Left lung (tissue), 10 donors: ENCODE results near the gene SEMA4B. TPM values are rescaled to one million over a fixed set of nuclear protein-coding genes. Genes with fewer than 3 reads are reported as not detected.
"Not testable (repeated sequence)": the region's sequence is repeated elsewhere in the genome, so short reads cannot be mapped to it uniquely, and the experiment has no call there.

Source experiments
- ATAC-seq: fragments of 200-7000 bp; cut with Tn5 transposase; one replicate; pipeline ENCODE4 v1.9.1; 2020; ENCODE audit warnings: moderate library complexity
- DNase-seq, 4 donors: peaks; one replicate each; pipeline ENCODE4 v3.0.0-alpha.2; 2013 to 2020
- H3K27ac ChIP-seq, 2 donors: fragments of 200-600 bp; sonication (generic) in 1 of 2; one replicate each; pipeline versions ENCODE4 v1.5.0 to v1.8.0; 2020 to 2021
- H3K27me3 ChIP-seq, 2 donors: fragments of 200-600 bp; sonication (generic) in 1 of 2; one replicate each; pipeline versions ENCODE4 v1.5.0 to v1.8.0; 2020 to 2021
- H3K36me3 ChIP-seq, 2 donors: fragments of 200-600 bp; sonication (generic) in 1 of 2; one replicate each; pipeline versions ENCODE4 v1.5.0 to v1.8.0; 2020 to 2021
- H3K4me1 ChIP-seq, 2 donors: fragments of 200-600 bp; one replicate each; pipeline ENCODE4 v1.8.0; 2021
- H3K4me3 ChIP-seq, 2 donors: fragments of 200-600 bp; sonication (generic) in 1 of 2; one replicate each; pipeline versions ENCODE4 v1.5.0 to v1.8.0; 2020 to 2021; ENCODE audit warnings: mild to moderate bottlenecking in 1 of 2
- H3K9me3 ChIP-seq, 2 donors: fragments of 200-600 bp; sonication (generic) in 1 of 2; one replicate each; pipeline versions ENCODE4 v1.5.0 to v1.8.0; 2020 to 2021
- CTCF ChIP-seq, 2 donors: fragments of 200-600 bp; sonication (generic) in 1 of 2; IDR thresholded peaks; one replicate each; pipeline versions ENCODE4 v1.5.0 to v1.8.0; 2021; ENCODE audit warnings: antibody characterized with exemption in 2 of 2
- intact Hi-C, 2 donors: fragments of 100-400 bp; cut with DNase I; formaldehyde crosslinking; loops; one replicate each; pipeline versions ENCODE4 v1.11.2 to v1.14.2; 2022
- polyA plus RNA-seq, 6 donors: library from polyadenylated mRNA; unstranded; fragments of 120-200 nt; gene quantifications; one replicate each; pipeline ENCODE4 v1.2.1, GENCODE V29; 2013; ENCODE audit not compliant: insufficient read length in 6 of 6
- total RNA-seq, 2 donors: library from RNA; stranded (reverse); fragmentation: NEBNext Ultra II Directional; extraction: Animal tissue kit (Norgen Biotek cat#: 25700); gene quantifications; one replicate each; pipeline ENCODE4 v1.2.1, GENCODE V29; 2021
- donor health status: DM: no; HTN: yes; CAD: no.
- donor health status: DM: no; HTN: no; CAD: no.

The SEMA4B gene
- total and polyA plus RNA-seq, 8 donors = 22.8 to 66.7 (median 26.6) TPM

GRCh38 chr15:90266485-90266884, 65.4 kb downstream of the SEMA4B start:
- Histone ChIP-seq H3K27me3 (no peaks in the 10 kb centered on the region), H3K4me3 (peak overlapping the region; percentile 70 to 91), H3K27ac (peak overlapping the region; percentile 97 to 98), H3K36me3 (peaks cover 0 to 34% of the 10 kb centered on the region in 2 donors), H3K4me1 (peaks cover 29 to 60% of the 10 kb centered on the region in 2 donors), H3K9me3 (no peaks in the 10 kb centered on the region)
- TF ChIP-seq CTCF (IDR thresholded peaks at IDR 0.05) = no peak
- ATAC-seq (no peak), DNase-seq (no peak)
- intact Hi-C loops = no loop called here

DNA sequence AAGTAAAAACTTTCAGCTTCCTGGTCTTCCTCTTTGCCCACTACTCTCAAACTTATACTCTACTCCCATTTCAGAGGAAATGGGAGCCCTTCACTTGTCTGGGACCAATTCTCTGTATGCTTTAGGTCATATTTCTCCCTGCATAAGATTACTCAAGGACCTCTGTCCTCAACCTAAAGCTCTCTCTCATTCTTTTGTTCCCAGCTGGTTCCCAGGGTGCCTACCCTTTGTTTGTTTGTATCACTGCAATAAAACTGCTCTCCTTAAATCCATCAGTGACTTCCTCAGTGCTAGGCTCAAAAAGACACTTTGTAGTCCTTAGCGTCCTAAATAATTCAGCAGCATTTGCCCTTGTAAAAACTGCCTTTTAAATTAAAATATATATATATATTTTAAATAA, 67.3 kb downstream of the SEMA4B start:
- Histone ChIP-seq H3K4me1 (peaks cover 29 to 67% of the 10 kb centered on the region in 2 donors), H3K36me3 (peaks cover 0 to 53% of the 10 kb centered on the region in 2 donors), H3K27ac (no peak overlapping the region), H3K4me3 (peak overlapping the region in 1 of 2 donors; percentile 91), H3K9me3 (no peaks in the 10 kb centered on the region), H3K27me3 (no peaks in the 10 kb centered on the region)
- intact Hi-C loops = no loop called here
- no peak for TF ChIP-seq CTCF (IDR thresholded peaks at IDR 0.05)
- ATAC-seq (no peak), DNase-seq (no peak)

DNA sequence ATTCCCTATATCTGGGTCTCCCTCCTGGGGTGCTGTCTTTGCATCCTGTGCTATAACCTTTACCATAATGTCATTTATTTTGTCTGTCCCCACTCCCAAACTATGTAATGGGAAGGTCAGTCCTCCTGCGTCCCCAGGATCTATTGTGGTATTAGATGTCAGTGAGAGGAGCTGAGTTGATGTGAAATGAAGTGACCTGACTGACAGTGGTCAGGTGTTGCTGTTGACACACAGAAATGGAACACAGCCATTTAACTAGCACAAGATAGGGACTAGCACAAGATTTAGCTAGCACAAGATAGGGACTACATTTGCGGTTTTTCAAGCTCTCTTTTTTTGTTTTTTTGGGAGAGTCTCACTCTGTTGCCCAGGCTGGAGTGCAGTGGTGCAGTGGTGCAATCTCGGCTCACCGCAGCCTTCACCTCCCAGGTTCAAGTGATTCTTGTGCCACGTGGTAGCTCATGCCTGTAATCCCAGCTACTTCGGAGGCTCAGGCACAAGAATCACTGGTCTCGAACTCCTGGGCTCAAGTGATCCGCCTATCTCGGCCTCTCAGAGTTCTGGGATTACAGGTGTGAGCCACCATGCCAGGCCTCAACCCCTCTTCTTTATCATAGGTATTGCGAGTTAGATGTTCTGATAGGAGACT, 69.5 kb downstream of the SEMA4B start:
- no peak overlapping the region for H3K27ac ChIP-seq
- H3K4me3 ChIP-seq = no peak overlapping the region
- no peaks in the 10 kb centered on the region for H3K27me3 ChIP-seq
- no peak for TF ChIP-seq CTCF (IDR thresholded peaks at IDR 0.05)
- no peaks in the 10 kb centered on the region for H3K9me3 ChIP-seq
- H3K4me1 ChIP-seq = peaks cover 26 to 56% of the 10 kb centered on the region in 2 donors
- intact Hi-C loops = no loop called here
- ATAC-seq = no peak
- peaks cover 0 to 75% of the 10 kb centered on the region in 2 donors for H3K36me3 ChIP-seq
- DNase-seq = no peak

DNA sequence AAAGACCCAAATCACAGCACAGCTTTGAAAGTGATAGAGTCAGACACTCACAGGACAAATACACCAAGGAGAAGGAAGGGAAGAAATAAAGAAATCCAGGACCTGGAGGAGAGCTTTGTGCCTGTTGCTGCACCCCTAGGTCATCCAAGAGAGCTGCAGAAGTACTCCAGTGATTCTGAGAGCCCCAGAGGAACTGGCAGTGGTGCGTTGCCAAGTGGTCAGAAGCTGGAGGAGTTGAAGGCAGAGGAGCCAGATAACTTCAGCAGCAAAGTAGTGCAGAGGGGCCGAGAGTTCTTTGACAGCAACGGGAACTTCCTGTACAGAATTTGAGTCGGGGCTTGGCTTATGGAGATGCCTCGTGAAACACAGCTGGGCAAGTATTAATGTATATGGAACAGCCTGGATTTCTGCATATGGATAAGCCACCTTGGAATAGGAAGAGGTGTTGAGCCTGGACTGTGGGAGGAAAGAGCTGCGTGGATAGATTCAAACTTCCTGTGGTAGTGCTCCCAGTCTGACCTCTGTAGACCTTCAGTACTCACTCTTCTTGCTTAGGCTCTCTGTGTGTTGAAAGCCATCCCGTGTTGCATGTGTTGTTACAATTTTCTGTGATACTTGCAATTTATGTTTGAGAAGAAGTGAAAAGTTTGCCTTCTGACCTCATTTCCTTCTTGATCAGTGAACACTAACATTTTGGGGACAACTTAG, 70.5 kb downstream of the SEMA4B start:
- peaks cover 26 to 54% of the 10 kb centered on the region in 2 donors for H3K4me1 ChIP-seq
- H3K27ac ChIP-seq = no peak overlapping the region
- H3K27me3 ChIP-seq = no peaks in the 10 kb centered on the region
- H3K9me3 ChIP-seq = no peaks in the 10 kb centered on the region
- no peak for TF ChIP-seq CTCF (IDR thresholded peaks at IDR 0.05)
- H3K4me3 ChIP-seq = no peak overlapping the region
- H3K36me3 ChIP-seq = peaks cover 0 to 75% of the 10 kb centered on the region in 2 donors
- DNase-seq = no peak
- intact Hi-C loops = no loop called here
- no peak for ATAC-seq

DNA sequence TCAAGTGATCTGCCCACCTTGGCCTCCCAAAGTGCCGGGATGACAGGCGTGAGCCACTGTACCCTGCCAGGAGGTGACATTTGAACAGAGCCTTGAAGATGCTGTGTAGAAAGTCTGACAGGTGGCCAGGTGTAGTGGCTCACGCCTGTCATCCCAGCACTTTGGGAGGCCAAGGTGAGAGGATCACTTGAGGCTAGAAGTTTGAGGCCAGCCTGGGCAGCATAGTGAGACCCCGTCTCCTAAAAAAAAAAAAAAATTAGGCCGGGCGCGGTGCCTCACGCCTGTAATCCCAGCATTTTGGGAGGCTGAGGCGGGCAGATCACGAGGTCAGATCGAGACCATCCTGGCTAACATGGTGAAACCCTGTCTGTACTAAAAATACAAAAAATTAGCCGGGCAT, 77.3 kb downstream of the SEMA4B start:
- peaks cover 0 to 22% of the 10 kb centered on the region in 2 donors for H3K36me3 ChIP-seq
- H3K27me3 ChIP-seq, H3K4me1 ChIP-seq, intact Hi-C loops, ATAC-seq, H3K4me3 ChIP-seq, DNase-seq, H3K9me3 ChIP-seq, H3K27ac ChIP-seq: not testable (repeated sequence)

Other genes with a start within 250 kb of the SEMA4B start
- 10 to 100 TPM; 46.2 to 53.7 TPM for gene ZNF710, start 200.0 kb upstream of the SEMA4B start, total RNA-seq
- 10 to 100 TPM; 27.9 to 43.9 (median 33.6) TPM for gene ZNF710, start 200.0 kb upstream of the SEMA4B start, polyA plus RNA-seq
- gene IDH2, start 98.9 kb upstream of the SEMA4B start, total RNA-seq = 10 to 100 TPM; 92.7 to 95.3 TPM
- gene IDH2, start 98.9 kb upstream of the SEMA4B start, polyA plus RNA-seq = 100 to 1,000 TPM; 114 to 137 (median 125) TPM
- gene CIB1, start 32.6 kb downstream of the SEMA4B start, total RNA-seq = 10 to 100 TPM; 76.2 to 84.6 TPM
- gene CIB1, start 32.6 kb downstream of the SEMA4B start, polyA plus RNA-seq = 10 to 100 TPM; 43.4 to 56.9 (median 50.0) TPM
- 1 to 10 TPM; 8.4 to 8.6 TPM for gene GDPGP1, start 32.9 kb downstream of the SEMA4B start, total RNA-seq
- 1 to 10 TPM; 3.4 to 4.7 (median 3.9) TPM for gene GDPGP1, start 32.9 kb downstream of the SEMA4B start, polyA plus RNA-seq
- under 1 TPM in 1 of 2 donors, not detected in 1; 0.26 TPM for gene TTLL13, start 48.2 kb downstream of the SEMA4B start, total RNA-seq
- under 1 TPM in 5 of 6 donors, not detected in 1; 0.13 to 0.81 (median 0.35) TPM for gene TTLL13, start 48.2 kb downstream of the SEMA4B start, polyA plus RNA-seq
- gene NGRN, start 64.3 kb downstream of the SEMA4B start, total RNA-seq = 10 to 100 TPM; 73.1 to 81.9 TPM
- 100 to 1,000 TPM; 104 to 121 (median 114) TPM for gene NGRN, start 64.3 kb downstream of the SEMA4B start, polyA plus RNA-seq
- 1 to 10 TPM; 3.6 to 5.4 TPM for gene ZNF774, start 151.0 kb downstream of the SEMA4B start, total RNA-seq
- gene ZNF774, start 151.0 kb downstream of the SEMA4B start, polyA plus RNA-seq = 1 to 10 TPM; 5.1 to 6.6 (median 6.1) TPM
- 100 to 1,000 TPM; 257 to 296 TPM for gene IQGAP1, start 186.9 kb downstream of the SEMA4B start, total RNA-seq
- gene IQGAP1, start 186.9 kb downstream of the SEMA4B start, polyA plus RNA-seq = 100 to 1,000 TPM; 178 to 244 (median 214) TPM